Fibroblast of the conjunctiva (primary cell): ENCODE results near the gene MT1HL1.
"Not testable (repeated sequence)": the region's sequence is repeated elsewhere in the genome, so short reads cannot be mapped to it uniquely, and the experiment has no call there.

Source experiments
- DNase-seq: peaks from one replicate; pipeline ENCODE4 v3.0.0-alpha.2; 2010; ENCODE audit warnings: low read depth

Gene MT1HL1

DNA sequence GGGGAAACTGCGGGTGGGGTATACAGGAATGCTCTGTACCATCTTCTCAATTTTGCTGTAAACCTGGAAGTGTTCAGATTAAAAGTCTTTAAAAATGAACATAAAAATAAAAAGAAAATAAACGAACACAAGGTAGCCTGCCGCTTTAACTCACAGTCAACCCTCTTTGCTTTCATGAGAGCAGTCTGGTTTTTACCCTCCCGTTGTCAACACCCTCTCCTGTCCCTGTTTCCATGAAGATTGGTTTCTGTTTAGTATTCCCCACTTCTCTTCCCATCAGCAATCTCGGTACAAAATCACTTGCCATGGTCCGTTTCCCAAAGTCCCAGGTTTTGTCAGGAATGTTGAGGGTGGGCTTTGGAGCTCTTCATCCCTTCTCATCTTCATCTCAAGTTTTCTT lies 28.8 kb downstream of the MT1HL1 start:
- no peak for DNase-seq

- not testable (repeated sequence) for DNase-seq
Measured at GRCh38 chr1:236974025-236974424, 30.2 kb downstream of the MT1HL1 start.

- no peak for DNase-seq
Measured at GRCh38 chr1:236966636-236967035, 37.6 kb downstream of the MT1HL1 start.

- DNase-seq, result no peak
Measured at GRCh38 chr1:236963920-236964319, 40.3 kb downstream of the MT1HL1 start.

GRCh38 chr1:236959112-236959511 lies 45.1 kb downstream of the MT1HL1 start:
- DNase-seq, result no peak

DNA sequence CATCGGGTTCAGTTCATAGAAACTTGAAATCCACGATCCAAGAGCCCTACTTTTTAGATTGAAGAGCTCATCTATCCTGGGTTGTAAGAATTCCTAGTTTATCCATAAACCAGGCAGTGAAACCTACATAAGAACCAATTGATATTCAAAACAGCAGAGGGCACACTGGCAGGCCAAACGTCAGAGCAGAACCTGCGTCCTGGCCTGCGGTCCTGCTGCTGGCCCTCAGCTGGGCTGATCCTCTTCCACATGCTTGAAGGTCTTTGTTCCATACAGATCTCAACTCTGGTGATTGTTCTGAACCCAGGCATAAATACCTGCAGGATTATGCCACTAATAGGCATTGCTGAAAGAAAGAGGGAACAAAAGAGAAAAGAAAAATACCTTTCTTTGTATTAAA lies 47.0 kb downstream of the MT1HL1 start:
- DNase-seq, result no peak
